GM12878 (cell line): ENCODE data around the gene LIPG. TPM values are rescaled to one million over a fixed set of nuclear protein-coding genes. Genes with fewer than 3 reads are reported as not detected.

Experiments
- CEBPZ ChIP-seq: fragments of 150-350 bp; IDR thresholded peaks from 2 replicates; pipeline ENCODE4 v1.6.1; 2016; ENCODE audit warnings: low read depth, low read length
- CREM ChIP-seq: IDR thresholded peaks from 2 replicates; pipeline ENCODE4 v1.6.1; 2014; ENCODE audit warnings: antibody characterized with exemption, low read depth
- NFYA ChIP-seq: IDR thresholded peaks from 2 replicates; pipeline ENCODE4 v1.6.1; 2011; ENCODE audit warnings: low read depth, mild to moderate bottlenecking, low read length, improper control_type of control experiment, borderline replicate concordance
- PAX8 ChIP-seq: fragments of 450-650 bp; IDR thresholded peaks from 2 replicates; pipeline ENCODE4 v1.6.1; 2017; ENCODE audit warnings: mild to moderate bottlenecking, moderate library complexity
- POU2F2 ChIP-seq: IDR thresholded peaks from 3 replicates; pipeline ENCODE4 v1.6.1; 2011; ENCODE audit warnings: low read depth, mild to moderate bottlenecking, low read length, borderline replicate concordance
- PRDM15 ChIP-seq: fragments of 450-650 bp; formaldehyde crosslinking; IDR thresholded peaks from 2 replicates; pipeline ENCODE4 v1.4.0; 2020; ENCODE audit warnings: mild to moderate bottlenecking, moderate library complexity
- SREBF2 ChIP-seq: IDR thresholded peaks from 2 replicates; pipeline ENCODE4 v1.6.1; 2012; ENCODE audit warnings: mild to moderate bottlenecking, low read length
- SUZ12 ChIP-seq: fragments of 200-600 bp; sonication (generic); IDR thresholded peaks from one replicate; pipeline ENCODE4 v1.6.1; 2018; ENCODE audit warnings: antibody characterized with exemption, mild to moderate bottlenecking; ENCODE audit not compliant: unreplicated experiment
- TCF7 ChIP-seq: IDR thresholded peaks from 2 replicates; pipeline ENCODE4 v1.6.1; 2014; ENCODE audit warnings: antibody characterized with exemption, borderline replicate concordance
- ZNF274 ChIP-seq: IDR thresholded peaks from one replicate; pipeline ENCODE4 v1.8.0; 2011; ENCODE audit not compliant: insufficient read length, insufficient read depth
- ZNF592 ChIP-seq: fragments of 450-650 bp; IDR thresholded peaks from 2 replicates; pipeline ENCODE4 v1.6.1; 2017; ENCODE audit warnings: mild to moderate bottlenecking, moderate library complexity
- polyA plus RNA-seq, 11 experiments: library from polyadenylated mRNA; depleted of rRNA in 4 of 11; unstranded in 6 of 11; stranded (reverse) in 5 of 11; fragments of >200 nt; fragmentation: Nextera tagmentation in 4 of 11; fragmentation: Illumina TruSeq in 1 of 11; extraction: Ambion mirVana in 4 of 11; extraction: Trizol in 1 of 11; gene quantifications; 1 replicate in 1 of 11; 2 replicates in 10 of 11; pipeline versions ENCODE4 v1.2.1 to v1.2.3, GENCODE V29; 2011 to 2016; ENCODE audit warnings: inconsistent platforms in 2 of 11, missing spikeins in 2 of 11, low read depth in 1 of 11
- total RNA-seq, 4 experiments: library from RNA; depleted of rRNA in 3 of 4; stranded (reverse); fragments of >200 nt in 3 of 4; fragmentation: Illumina TruSeq in 1 of 4; extraction: Trizol in 1 of 4; gene quantifications; 2 replicates each; pipeline versions ENCODE4 v1.2.1 to v1.2.3, GENCODE V29; 2013 to 2021

Gene LIPG
- total and polyA plus RNA-seq, 10 of the 15 experiments (the other 5 are each of a cell fraction or from before 2014, with no cell fraction given), result 0.04 to 0.55 (median 0.18) TPM; not detected in 1

- TF ChIP-seq CEBPZ (no peak), ZNF592 (no peak), PRDM15 (no peak), CREM (no peak), SUZ12 (peak; percentile 87), ZNF274 (no peak), SREBF2 (no peak), POU2F2 (0 out of 3 replicates have a peak, but pooled peaks have one; percentile 29), TCF7 (no peak), PAX8 (no peak), NFYA (no peak)
Measured at GRCh38 chr18:49561289-49562193, at the start of gene LIPG (continued).
